HEK293 (cell line): ENCODE results near the gene TAC4.

Experiments
- CTCF ChIP-seq: fragments of 450-650 bp; formaldehyde crosslinking; IDR thresholded peaks from 2 replicates; pipeline ENCODE4 v1.5.1; 2016; ENCODE audit warnings: missing biosample characterization, missing genetic modification characterization
- PATZ1 ChIP-seq: fragments of 450-650 bp; formaldehyde crosslinking; IDR thresholded peaks from 2 replicates; pipeline ENCODE4 v1.5.1; 2016; ENCODE audit warnings: missing biosample characterization, missing genetic modification characterization
- ZBTB48 ChIP-seq: fragments of 450-650 bp; formaldehyde crosslinking; IDR thresholded peaks from 2 replicates; pipeline ENCODE4 v1.5.1; 2016; ENCODE audit warnings: missing biosample characterization, missing genetic modification characterization
- ZFP41 ChIP-seq: fragments of 450-650 bp; formaldehyde crosslinking; IDR thresholded peaks from 2 replicates; pipeline ENCODE4 v1.5.1; 2016; ENCODE audit warnings: missing biosample characterization, missing genetic modification characterization, borderline replicate concordance
- ZNF292 ChIP-seq: fragments of 450-650 bp; formaldehyde crosslinking; IDR thresholded peaks from 2 replicates; pipeline ENCODE4 v1.5.1; 2016; ENCODE audit warnings: low read depth, missing biosample characterization, missing genetic modification characterization, borderline replicate concordance
- ZNF324 ChIP-seq: fragments of 450-650 bp; formaldehyde crosslinking; IDR thresholded peaks from 2 replicates; pipeline ENCODE4 v1.5.1; 2016; ENCODE audit warnings: missing biosample characterization, missing genetic modification characterization
- ZNF335 ChIP-seq: fragments of 450-650 bp; formaldehyde crosslinking; conservative IDR thresholded peaks from 2 replicates; pipeline ENCODE4 v1.5.1; 2016; ENCODE audit warnings: missing biosample characterization, missing genetic modification characterization
- ZNF639 ChIP-seq: fragments of 450-650 bp; formaldehyde crosslinking; IDR thresholded peaks from 2 replicates; pipeline ENCODE4 v1.5.1; 2016; ENCODE audit warnings: missing biosample characterization, missing genetic modification characterization
- ZNF768 ChIP-seq: fragments of 450-650 bp; formaldehyde crosslinking; IDR thresholded peaks from 2 replicates; pipeline ENCODE4 v1.5.1; 2018; ENCODE audit warnings: missing biosample characterization, mild to moderate bottlenecking, missing genetic modification characterization
- ZNF830 ChIP-seq: fragments of 450-650 bp; IDR thresholded peaks from 2 replicates; pipeline ENCODE4 v1.5.0; 2018; ENCODE audit warnings: missing biosample characterization, missing genetic modification characterization, low read depth, mild to moderate bottlenecking, moderate library complexity
- ZSCAN5A ChIP-seq: fragments of 450-650 bp; formaldehyde crosslinking; IDR thresholded peaks from 2 replicates; pipeline ENCODE4 v1.5.1; 2016; ENCODE audit warnings: missing biosample characterization, missing genetic modification characterization

GRCh38 chr17:49821916-49822315 lies 26.0 kb downstream of the TAC4 start:
- no peak for TF ChIP-seq CTCF (tag by site-specific recombination)
- no peak for TF ChIP-seq ZNF292 (tag by site-specific recombination)
- TF ChIP-seq ZNF639 (tag by site-specific recombination): no peak
- no peak for TF ChIP-seq ZBTB48 (tag by site-specific recombination)
- no peak for TF ChIP-seq PATZ1
- no peak for TF ChIP-seq ZNF324 (tag by site-specific recombination)
- TF ChIP-seq ZNF768 (tag by site-specific recombination): no peak
- TF ChIP-seq ZSCAN5A (tag by site-specific recombination): no peak
- no peak for TF ChIP-seq ZNF335 (tag by site-specific recombination)
- no peak for TF ChIP-seq ZNF830 (tag by site-specific recombination)
- no peak for TF ChIP-seq ZFP41
